ENCODE data around the gene DSCAM. TPM values are rescaled to one million over a fixed set of nuclear protein-coding genes. Genes with fewer than 3 reads are reported as not detected.

DSCAM gene
- total and polyA plus RNA-seq, 2 donors (not counting 1 experiment from before 2014, with no cell fraction given): not detected

DNA sequence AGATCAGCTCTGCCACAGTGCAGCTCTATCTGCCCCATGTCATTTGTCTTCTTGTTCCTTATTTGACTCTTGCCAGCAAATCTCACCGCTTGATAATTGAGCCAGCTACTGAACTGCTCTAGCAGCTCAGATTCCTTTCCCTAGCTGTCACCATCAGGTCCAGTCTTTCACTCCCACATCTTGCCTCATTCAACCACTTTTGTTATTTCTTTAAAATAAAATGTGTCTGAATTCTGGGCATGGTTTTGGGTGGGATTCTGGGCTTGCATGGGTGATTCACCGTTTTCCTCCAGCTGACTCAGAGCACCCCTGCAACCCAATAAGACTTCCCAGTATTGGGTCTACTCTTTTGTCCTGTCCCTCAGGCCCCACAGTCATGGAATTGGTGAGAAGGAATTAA lies 215.7 kb downstream of the DSCAM start:
- intact Hi-C loops (cut with micrococcal nuclease): loop anchor here (2.0 kb wide), 1 partner anchor 38 kb away; no protein-coding TSS in a partner anchor
- Histone ChIP-seq H3K27me3 (replicated peaks in 1 of 4; ENCODE audit: control extremely low read depth in 1 of 4, control insufficient read depth in 3 of 4, insufficient read depth in 4 of 4, low read length in 3 of 4) (no peaks in the 10 kb centered on the region), H4K20me1 (ENCODE audit: control insufficient read depth, insufficient read depth, low read length, poor library complexity, severe bottlenecking) (no peaks in the 10 kb centered on the region), H3K36me3 (replicated peaks in 1 of 2; ENCODE audit: control extremely low read depth in 1 of 2, control insufficient read depth in 1 of 2, extremely low read depth in 1 of 2, insufficient read depth in 2 of 2, low read length in 1 of 2) (no peaks in the 10 kb centered on the region), H3K4me1 (ENCODE audit: control insufficient read depth in 2 of 2, insufficient read depth in 2 of 2, low read length in 2 of 2) (no peaks in the 10 kb centered on the region), H3K4me3 (ENCODE audit: control extremely low read depth in 1 of 5, extremely low read depth in 1 of 5, insufficient read depth in 1 of 5, low read depth in 2 of 5, low read length in 4 of 5) (no peak overlapping the region), H3K79me2 (ENCODE audit: control insufficient read depth, insufficient read depth, low read length) (no peaks in the 10 kb centered on the region), H2AFZ (ENCODE audit: insufficient read depth, low read depth, low read length, poor library complexity, severe bottlenecking) (no peak overlapping the region), H3K9ac (ENCODE audit: low read length) (no peak overlapping the region), H3K4me2 (replicated peaks; ENCODE audit: low read depth, low read length, poor library complexity, severe bottlenecking) (no peak overlapping the region), H3K9me3 (ENCODE audit: control extremely low read depth in 1 of 3, control insufficient read depth in 2 of 3, insufficient read depth in 1 of 3, low read length in 2 of 3) (peaks cover 0 to 9% (median 0%) of the 10 kb centered on the region in 3 donors), H3K27ac (ENCODE audit: low read length in 2 of 2) (no peak overlapping the region)
- Mint-ChIP-seq H3K27me3 (no peaks in the 10 kb centered on the region), H3K4me3 (no peak overlapping the region), H3K27ac (no peak overlapping the region), H3K9me3 (ENCODE audit: insufficient read depth) (peaks cover 3% of the 10 kb centered on the region), H3K4me1 (no peaks in the 10 kb centered on the region)
- ChIA-PET POLR2A (no interaction called here), CTCF (no interaction called here)
- TF ChIP-seq EZH2 (IDR thresholded peaks at IDR 0.05; ENCODE audit: borderline replicate concordance, insufficient read depth, low read depth, low read length, poor library complexity, severe bottlenecking): no peak
- TF ChIP-seq, protein P1, sequence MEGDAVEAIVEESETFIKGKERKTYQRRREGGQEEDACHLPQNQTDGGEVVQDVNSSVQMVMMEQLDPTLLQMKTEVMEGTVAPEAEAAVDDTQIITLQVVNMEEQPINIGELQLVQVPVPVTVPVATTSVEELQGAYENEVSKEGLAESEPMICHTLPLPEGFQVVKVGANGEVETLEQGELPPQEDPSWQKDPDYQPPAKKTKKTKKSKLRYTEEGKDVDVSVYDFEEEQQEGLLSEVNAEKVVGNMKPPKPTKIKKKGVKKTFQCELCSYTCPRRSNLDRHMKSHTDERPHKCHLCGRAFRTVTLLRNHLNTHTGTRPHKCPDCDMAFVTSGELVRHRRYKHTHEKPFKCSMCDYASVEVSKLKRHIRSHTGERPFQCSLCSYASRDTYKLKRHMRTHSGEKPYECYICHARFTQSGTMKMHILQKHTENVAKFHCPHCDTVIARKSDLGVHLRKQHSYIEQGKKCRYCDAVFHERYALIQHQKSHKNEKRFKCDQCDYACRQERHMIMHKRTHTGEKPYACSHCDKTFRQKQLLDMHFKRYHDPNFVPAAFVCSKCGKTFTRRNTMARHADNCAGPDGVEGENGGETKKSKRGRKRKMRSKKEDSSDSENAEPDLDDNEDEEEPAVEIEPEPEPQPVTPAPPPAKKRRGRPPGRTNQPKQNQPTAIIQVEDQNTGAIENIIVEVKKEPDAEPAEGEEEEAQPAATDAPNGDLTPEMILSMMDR (IDR thresholded peaks at IDR 0.05): no peak
- WGBS (ENCODE audit: insufficient coverage): 100% methylated on average over 1 of the region's 2 CpGs
- ATAC-seq (ENCODE audit: low read depth) (no peak), DNase-seq (no peak)

DNA sequence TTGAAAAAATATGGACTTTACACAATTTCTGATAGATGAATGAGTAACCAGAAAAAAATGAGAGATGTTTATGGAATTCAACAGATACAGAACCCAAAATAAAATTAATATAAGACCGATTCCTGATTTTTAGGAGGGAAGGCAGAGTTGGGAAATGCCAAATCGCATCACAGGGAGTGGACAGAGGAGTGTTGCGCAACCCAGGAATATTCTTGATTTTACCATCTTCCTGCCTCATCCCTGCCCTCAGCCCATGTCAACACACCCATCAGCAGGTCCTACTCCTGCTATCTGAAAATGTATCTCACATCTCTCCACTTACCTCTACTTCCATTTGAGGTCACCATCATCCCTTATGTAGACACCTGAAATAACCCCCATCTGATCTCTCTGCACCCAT lies 221.0 kb downstream of the DSCAM start:
- Mint-ChIP-seq H3K27ac (no peak overlapping the region), H3K9me3 (ENCODE audit: insufficient read depth) (peaks cover 3% of the 10 kb centered on the region), H3K4me3 (no peak overlapping the region), H3K4me1 (no peaks in the 10 kb centered on the region), H3K27me3 (no peaks in the 10 kb centered on the region)
- ChIA-PET CTCF (no interaction called here), POLR2A (no interaction called here)
- H3K4me1 ChIP-seq (ENCODE audit: control insufficient read depth in 2 of 2, insufficient read depth in 2 of 2, low read length in 2 of 2): no peaks in the 10 kb centered on the region
- no CpG with 5 or more reads among the region's 3 CpGs for WGBS (ENCODE audit: insufficient coverage)
- H3K27me3 ChIP-seq (replicated peaks in 1 of 4; ENCODE audit: control extremely low read depth in 1 of 4, control insufficient read depth in 3 of 4, insufficient read depth in 4 of 4, low read length in 3 of 4): no peaks in the 10 kb centered on the region
- no peak overlapping the region for H3K27ac ChIP-seq (ENCODE audit: low read length in 2 of 2)
- intact Hi-C loops (cut with micrococcal nuclease): no loop called here
- peaks cover 0 to 11% (median 0%) of the 10 kb centered on the region in 3 donors for H3K9me3 ChIP-seq (ENCODE audit: control extremely low read depth in 1 of 3, control insufficient read depth in 2 of 3, insufficient read depth in 1 of 3, low read length in 2 of 3)
- TF ChIP-seq EZH2 (IDR thresholded peaks at IDR 0.05; ENCODE audit: borderline replicate concordance, insufficient read depth, low read depth, low read length, poor library complexity, severe bottlenecking): no peak
- TF ChIP-seq, protein P1 (IDR thresholded peaks at IDR 0.05): no peak
- ATAC-seq (ENCODE audit: low read depth) (no peak), DNase-seq (no peak)
- H3K9ac ChIP-seq (ENCODE audit: low read length): no peak overlapping the region
- H2AFZ ChIP-seq (ENCODE audit: insufficient read depth, low read depth, low read length, poor library complexity, severe bottlenecking): no peak overlapping the region
- no peaks in the 10 kb centered on the region for H3K79me2 ChIP-seq (ENCODE audit: control insufficient read depth, insufficient read depth, low read length)
- H3K4me2 ChIP-seq (replicated peaks; ENCODE audit: low read depth, low read length, poor library complexity, severe bottlenecking): no peak overlapping the region
- H3K4me3 ChIP-seq (ENCODE audit: control extremely low read depth in 1 of 5, extremely low read depth in 1 of 5, insufficient read depth in 1 of 5, low read depth in 2 of 5, low read length in 4 of 5): no peak overlapping the region
- no peaks in the 10 kb centered on the region for H4K20me1 ChIP-seq (ENCODE audit: control insufficient read depth, insufficient read depth, low read length, poor library complexity, severe bottlenecking)
- H3K36me3 ChIP-seq (replicated peaks in 1 of 2; ENCODE audit: control extremely low read depth in 1 of 2, control insufficient read depth in 1 of 2, extremely low read depth in 1 of 2, insufficient read depth in 2 of 2, low read length in 1 of 2): no peaks in the 10 kb centered on the region
